HEK293 (cell line): ENCODE measurements around the gene METTL16.
A peak's percentile ranks its signal among the peaks of the same experiment; 100 is the strongest.

Source experiments
- ELK4 ChIP-seq: IDR thresholded peaks from 2 replicates; pipeline ENCODE4 v1.6.1; 2011; ENCODE audit warnings: mild to moderate bottlenecking, low read depth, low read length, borderline replicate concordance
- GFI1B ChIP-seq: fragments of 450-650 bp; formaldehyde crosslinking; IDR thresholded peaks from 2 replicates; pipeline ENCODE4 v1.5.1; 2016; ENCODE audit warnings: missing biosample characterization, missing genetic modification characterization
- GLI4 ChIP-seq: fragments of 450-650 bp; formaldehyde crosslinking; IDR thresholded peaks from 2 replicates; pipeline ENCODE4 v1.5.1; 2016; ENCODE audit warnings: missing biosample characterization, missing genetic modification characterization
- GLIS1 ChIP-seq: fragments of 450-650 bp; formaldehyde crosslinking; IDR thresholded peaks from 2 replicates; pipeline ENCODE4 v1.5.1; 2016; ENCODE audit warnings: missing biosample characterization, missing genetic modification characterization
- HIC1 ChIP-seq: fragments of 450-650 bp; formaldehyde crosslinking; IDR thresholded peaks from 2 replicates; pipeline ENCODE4 v1.5.1; 2016; ENCODE audit warnings: missing biosample characterization, missing genetic modification characterization
- OVOL3 ChIP-seq: fragments of 450-650 bp; formaldehyde crosslinking; IDR thresholded peaks from 2 replicates; pipeline ENCODE4 v1.5.1; 2016; ENCODE audit warnings: missing biosample characterization, missing genetic modification characterization
- PRDM4 ChIP-seq: fragments of 450-650 bp; formaldehyde crosslinking; IDR thresholded peaks from 2 replicates; pipeline ENCODE4 v1.5.1; 2017; ENCODE audit warnings: missing biosample characterization, missing genetic modification characterization
- SETDB1 ChIP-seq: IDR thresholded peaks from one replicate; pipeline ENCODE4 v1.6.1; 2017; ENCODE audit warnings: mild to moderate bottlenecking, low read length, moderate library complexity, mixed read lengths; ENCODE audit not compliant: insufficient read length
- YY1 ChIP-seq: fragments of 450-650 bp; formaldehyde crosslinking; IDR thresholded peaks from 2 replicates; pipeline ENCODE4 v1.5.1; 2018; ENCODE audit warnings: missing biosample characterization, missing genetic modification characterization
- ZBTB1 ChIP-seq: fragments of 450-650 bp; formaldehyde crosslinking; IDR thresholded peaks from 2 replicates; pipeline ENCODE4 v1.5.1; 2016; ENCODE audit warnings: missing biosample characterization, missing genetic modification characterization
- ZBTB11 ChIP-seq: fragments of 450-650 bp; formaldehyde crosslinking; conservative IDR thresholded peaks from 2 replicates; pipeline ENCODE4 v1.5.1; 2016; ENCODE audit warnings: low read depth, missing biosample characterization, missing genetic modification characterization
- ZNF10 ChIP-seq: fragments of 450-650 bp; formaldehyde crosslinking; IDR thresholded peaks from 2 replicates; pipeline ENCODE4 v1.5.1; 2017; ENCODE audit warnings: missing biosample characterization, missing genetic modification characterization
- ZNF175 ChIP-seq: fragments of 450-650 bp; formaldehyde crosslinking; IDR thresholded peaks from 2 replicates; pipeline ENCODE4 v1.5.1; 2016; ENCODE audit warnings: missing biosample characterization, missing genetic modification characterization
- ZNF221 ChIP-seq: fragments of 450-650 bp; formaldehyde crosslinking; IDR thresholded peaks from 2 replicates; pipeline ENCODE4 v1.5.1; 2017; ENCODE audit warnings: missing biosample characterization, missing genetic modification characterization, borderline replicate concordance
- ZNF24 ChIP-seq: fragments of 450-650 bp; formaldehyde crosslinking; IDR thresholded peaks from 2 replicates; pipeline ENCODE4 v1.5.1; 2016; ENCODE audit warnings: missing biosample characterization, missing genetic modification characterization
- ZNF26 ChIP-seq: fragments of 450-650 bp; formaldehyde crosslinking; IDR thresholded peaks from 2 replicates; pipeline ENCODE4 v1.5.1; 2016; ENCODE audit warnings: missing biosample characterization, missing genetic modification characterization
- ZNF280C ChIP-seq: fragments of 450-650 bp; formaldehyde crosslinking; IDR thresholded peaks from 2 replicates; pipeline ENCODE4 v1.5.1; 2016; ENCODE audit warnings: missing biosample characterization, missing genetic modification characterization
- ZNF311 ChIP-seq: fragments of 450-650 bp; formaldehyde crosslinking; IDR thresholded peaks from 2 replicates; pipeline ENCODE4 v1.5.1; 2017; ENCODE audit warnings: missing biosample characterization, missing genetic modification characterization, borderline replicate concordance
- ZNF362 ChIP-seq: fragments of 450-650 bp; formaldehyde crosslinking; IDR thresholded peaks from 2 replicates; pipeline ENCODE4 v1.5.1; 2016; ENCODE audit warnings: missing biosample characterization, missing genetic modification characterization
- ZNF677 ChIP-seq: fragments of 450-650 bp; IDR thresholded peaks from 2 replicates; pipeline ENCODE4 v1.5.0; 2018; ENCODE audit warnings: missing biosample characterization, mild to moderate bottlenecking, missing genetic modification characterization, moderate library complexity
- ZNF692 ChIP-seq: fragments of 450-650 bp; formaldehyde crosslinking; IDR thresholded peaks from 2 replicates; pipeline ENCODE4 v1.5.1; 2016; ENCODE audit warnings: missing biosample characterization, missing genetic modification characterization
- ZNF707 ChIP-seq: fragments of 450-650 bp; formaldehyde crosslinking; IDR thresholded peaks from 2 replicates; pipeline ENCODE4 v1.5.1; 2016; ENCODE audit warnings: missing biosample characterization, missing genetic modification characterization
- ZNF747 ChIP-seq: fragments of 450-650 bp; formaldehyde crosslinking; IDR thresholded peaks from 2 replicates; pipeline ENCODE4 v1.5.1; 2016; ENCODE audit warnings: missing biosample characterization, missing genetic modification characterization
- ZNF791 ChIP-seq: fragments of 450-650 bp; formaldehyde crosslinking; IDR thresholded peaks from 2 replicates; pipeline ENCODE4 v1.5.1; 2016; ENCODE audit warnings: missing biosample characterization, missing genetic modification characterization
- ZSCAN30 ChIP-seq: fragments of 450-650 bp; IDR thresholded peaks from 2 replicates; pipeline ENCODE4 v1.5.1; 2018; ENCODE audit warnings: missing biosample characterization, mild to moderate bottlenecking, missing genetic modification characterization, moderate library complexity

The METTL16 gene

GRCh38 chr17:2484876-2485275 is 26.8 kb downstream of the METTL16 start (continued):
- no peak for TF ChIP-seq ZNF221
- TF ChIP-seq OVOL3 (tag by site-specific recombination), result peak; percentile 87
- TF ChIP-seq HIC1 (tag by site-specific recombination), result peak; percentile 98
- TF ChIP-seq ZBTB1 (tag by site-specific recombination), result peak; percentile 71; the same call in 1 of the 2 replicates
- TF ChIP-seq YY1 (tag by site-specific recombination), result no peak; the same call in 1 of the 2 replicates
- peak; percentile 94 for TF ChIP-seq ZSCAN30 (tag by site-specific recombination)
- TF ChIP-seq GLI4, result no peak
- TF ChIP-seq ZNF791 (tag by site-specific recombination), result no peak
- TF ChIP-seq ZNF26 (tag by site-specific recombination), result no peak
- TF ChIP-seq ZNF10 (tag by site-specific recombination), result peak; percentile 82
- TF ChIP-seq ZBTB11 (tag by site-specific recombination), result no peak; the same call in 1 of the 2 replicates
- TF ChIP-seq ZNF362, result no peak
- TF ChIP-seq ZNF707, result no peak
- peak; percentile 93 for TF ChIP-seq ZNF24 (tag by site-specific recombination)
- peak; percentile 97 for TF ChIP-seq GLIS1
- peak; percentile 22; the same call in 1 of the 2 replicates for TF ChIP-seq ZNF692 (tag by site-specific recombination)
- peak; percentile 94 for TF ChIP-seq GFI1B (tag by site-specific recombination)
- no peak for TF ChIP-seq ZNF280C (tag by site-specific recombination)
- no peak for TF ChIP-seq ZNF677 (tag by site-specific recombination)
- TF ChIP-seq ZNF175 (tag by site-specific recombination), result no peak
- TF ChIP-seq ELK4, result no peak
- TF ChIP-seq SETDB1, result peak; percentile 27
- TF ChIP-seq ZNF311 (tag by site-specific recombination), result no peak
- TF ChIP-seq PRDM4, result peak; percentile 94
- no peak for TF ChIP-seq ZNF747 (tag by site-specific recombination)
